Testis (tissue), 3 donors: Measurements from ENCODE around the gene SEMA5A. TPM values are rescaled to one million over a fixed set of nuclear protein-coding genes. Genes with fewer than 3 reads are reported as not detected.

Source experiments
- DNase-seq: peaks from one replicate; pipeline ENCODE4 v3.0.0-alpha.2; 2019
- H3K27ac ChIP-seq, 2 donors: fragments of 200-600 bp; sonication (generic); one replicate each; pipeline ENCODE4 v1.5.1; 2019
- H3K27me3 ChIP-seq: fragments of 200-600 bp; sonication (generic); one replicate; pipeline ENCODE4 v1.5.1; 2019
- H3K36me3 ChIP-seq: fragments of 200-600 bp; sonication (generic); one replicate; pipeline ENCODE4 v1.5.1; 2017; ENCODE audit warnings: low read depth; ENCODE audit errors: missing control alignments
- H3K4me1 ChIP-seq: fragments of 200-600 bp; sonication (generic); one replicate; pipeline ENCODE4 v1.5.1; 2019
- H3K4me3 ChIP-seq, 2 donors: fragments of 200-600 bp; sonication (generic); one replicate each; pipeline ENCODE4 v1.5.1; 2017 to 2019
- H3K9me3 ChIP-seq: fragments of 200-600 bp; sonication (generic); one replicate; pipeline ENCODE4 v1.5.1; 2017
- CTCF ChIP-seq, 3 experiments: fragments of 450-650 bp in 2 of 3; fragments of 200-600 bp in 1 of 3; sonication (generic) in 1 of 3; IDR thresholded peaks; one replicate each; pipeline ENCODE4 v1.5.1; 2016 to 2019; ENCODE audit warnings: antibody characterized with exemption in 3 of 3, mild to moderate bottlenecking in 2 of 3, moderate library complexity in 1 of 3
- POLR2A ChIP-seq: fragments of 450-650 bp; IDR thresholded peaks from one replicate; pipeline ENCODE4 v1.6.1; 2017; ENCODE audit warnings: antibody characterized with exemption, mild to moderate bottlenecking, moderate library complexity
- WGBS, 2 donors: methylation state at CpG; one replicate each; pipeline ENCODE4 v1.1.5; 2018; 5-methylcytosine and 5-hydroxymethylcytosine counted together
- intact Hi-C: fragments of 100-400 bp; cut with DNase I; formaldehyde crosslinking; loops from one replicate; pipeline ENCODE4 v1.15.1; 2023; ENCODE audit warnings: low total_unique reads
- polyA plus RNA-seq: library from polyadenylated mRNA; stranded (reverse); fragments of 350-450 nt; fragmentation: Illumina TruSeq; extraction: RNeasy Lipid Tissue Mini Kit (QIAGEN cat#74804); gene quantifications from one replicate; pipeline ENCODE4 v1.2.3, GENCODE V29; 2014; ENCODE audit warnings: low read depth, low replicate concordance; ENCODE audit not compliant: insufficient read depth
- total RNA-seq, 2 donors: library from RNA; depleted of rRNA; stranded (reverse); fragments of >200 nt; gene quantifications; one replicate each; pipeline ENCODE4 v1.2.3, GENCODE V29; 2016

The SEMA5A gene
- total and polyA plus RNA-seq, 3 donors from 2014 or later, result 3.4 to 12.8 (median 5.4) TPM

- H3K4me3 ChIP-seq, result no peak overlapping the region
- WGBS, 2 donors, result 90% methylated on average over 3 to 4 of the region's 4 CpGs
- TF ChIP-seq CTCF (IDR thresholded peaks at IDR 0.05) (no peak), POLR2A (no peak)
- intact Hi-C loops, result no loop called here
- no peaks in the 10 kb centered on the region for H3K36me3 ChIP-seq
- H3K9me3 ChIP-seq, result no peaks in the 10 kb centered on the region
- no peak overlapping the region for H3K27ac ChIP-seq
- no peaks in the 10 kb centered on the region for H3K4me1 ChIP-seq
- DNase-seq, result no peak
- H3K27me3 ChIP-seq, result no peaks in the 10 kb centered on the region
Observed at GRCh38 chr5:9502050-9502834, 43.6 kb downstream of the SEMA5A start.

GRCh38 chr5:9500625-9501024 is 45.2 kb downstream of the SEMA5A start:
- no peak for TF ChIP-seq POLR2A
- TF ChIP-seq CTCF (IDR thresholded peaks at IDR 0.05), result no peak
- H3K27me3 ChIP-seq, result no peaks in the 10 kb centered on the region
- H3K4me1 ChIP-seq, result no peaks in the 10 kb centered on the region
- intact Hi-C loops, result no loop called here
- no peak overlapping the region for H3K27ac ChIP-seq
- H3K4me3 ChIP-seq, result no peak overlapping the region
- no peaks in the 10 kb centered on the region for H3K9me3 ChIP-seq
- H3K36me3 ChIP-seq, result no peaks in the 10 kb centered on the region
- DNase-seq, result no peak
- WGBS, 2 donors, result 89 to 91% methylated on average over 2 of the region's 2 CpGs

GRCh38 chr5:9500193-9500592 is 45.7 kb downstream of the SEMA5A start:
- intact Hi-C loops, result no loop called here
- DNase-seq, result no peak
- H3K27me3 ChIP-seq, result no peaks in the 10 kb centered on the region
- no peak overlapping the region for H3K4me3 ChIP-seq
- WGBS, 2 donors, result 87 to 89% methylated on average over 4 of the region's 4 CpGs
- H3K27ac ChIP-seq, result no peak overlapping the region
- no peaks in the 10 kb centered on the region for H3K9me3 ChIP-seq
- no peaks in the 10 kb centered on the region for H3K36me3 ChIP-seq
- TF ChIP-seq CTCF (IDR thresholded peaks at IDR 0.05) (no peak), POLR2A (no peak)
- H3K4me1 ChIP-seq, result no peaks in the 10 kb centered on the region

- WGBS, 2 donors, result 86 to 96% methylated on average over 1 of the region's 1 CpG
- intact Hi-C loops, result no loop called here
- H3K27me3 ChIP-seq, result no peaks in the 10 kb centered on the region
- no peak overlapping the region for H3K4me3 ChIP-seq
- H3K36me3 ChIP-seq, result no peaks in the 10 kb centered on the region
- no peaks in the 10 kb centered on the region for H3K4me1 ChIP-seq
- no peak for DNase-seq
- H3K9me3 ChIP-seq, result no peaks in the 10 kb centered on the region
- no peak overlapping the region for H3K27ac ChIP-seq
- TF ChIP-seq POLR2A (no peak), CTCF (IDR thresholded peaks at IDR 0.05) (no peak)
Observed at GRCh38 chr5:9499498-9499876, 46.4 kb downstream of the SEMA5A start.
